HepG2 (cell line): ENCODE data around the gene MPI. TPM values are rescaled to one million over a fixed set of nuclear protein-coding genes. Genes with fewer than 3 reads are reported as not detected.

ENCODE experiments used
- BCLAF1 ChIP-seq: fragments of 450-650 bp; IDR thresholded peaks from 2 replicates; pipeline ENCODE4 v1.6.1; 2017; ENCODE audit warnings: mild to moderate bottlenecking
- DMAP1 ChIP-seq: IDR thresholded peaks from 2 replicates; pipeline ENCODE4 v1.6.1; 2016
- HES4 ChIP-seq: sonication (generic); formaldehyde crosslinking; IDR thresholded peaks from 2 replicates; pipeline ENCODE4 v1.9.0; 2021; ENCODE audit warnings: mild to moderate bottlenecking, missing genetic modification reagents, borderline replicate concordance
- HOXA9 ChIP-seq: sonication (generic); formaldehyde crosslinking; IDR thresholded peaks from 2 replicates; pipeline ENCODE4 v1.8.1; 2022; ENCODE audit warnings: missing genetic modification reagents, mild to moderate bottlenecking, moderate library complexity, borderline replicate concordance
- RNF2 ChIP-seq: fragments of 450-650 bp; conservative IDR thresholded peaks from 2 replicates; pipeline ENCODE4 v1.6.1; 2016; ENCODE audit warnings: low read depth
- SKIL ChIP-seq: sonication (generic); formaldehyde crosslinking; IDR thresholded peaks from 2 replicates; pipeline ENCODE4 v1.8.0; 2022; ENCODE audit warnings: missing genetic modification reagents, mild to moderate bottlenecking, moderate library complexity, borderline replicate concordance
- ZNF281 ChIP-seq: sonication (generic); formaldehyde crosslinking; IDR thresholded peaks from 2 replicates; pipeline ENCODE4 v1.4.0; 2020; ENCODE audit warnings: missing genetic modification reagents, borderline replicate concordance
- polyA plus RNA-seq, 8 experiments: library from polyadenylated mRNA; depleted of rRNA in 3 of 8; stranded (reverse) in 7 of 8; unstranded in 1 of 8; fragments of >200 nt; fragmentation: Illumina TruSeq in 4 of 8; extraction: Trizol in 4 of 8; gene quantifications; 2 replicates each; pipeline versions ENCODE4 v1.2.1 to v1.2.3, GENCODE V29; 2011 to 2016; ENCODE audit warnings: low read depth in 4 of 8, missing spikeins in 1 of 8, mixed read lengths in 1 of 8; ENCODE audit not compliant: insufficient read depth in 1 of 8
- total RNA-seq, 5 experiments: library from RNA; depleted of rRNA; stranded (reverse); fragments of >200 nt; fragmentation: Illumina TruSeq; extraction: Trizol; gene quantifications; 2 replicates each; pipeline ENCODE4 v1.2.3, GENCODE V29; 2016; ENCODE audit warnings: low read depth in 1 of 5

Gene MPI
- total and polyA plus RNA-seq, 2 of the 13 experiments (the other 11 are each of a cell fraction or from before 2014, with no cell fraction given), result 36.9 to 63.5 TPM

GRCh38 chr15:74854453-74855022 is 35.3 kb upstream of the MPI start (continued):
- TF ChIP-seq HES4 (CRISPR knock-in tag) (no peak), ZNF281 (CRISPR knock-in tag) (no peak), DMAP1 (no peak), RNF2 (no peak), BCLAF1 (no peak), SKIL (CRISPR knock-in tag) (no peak), HOXA9 (CRISPR knock-in tag) (no peak)
